Stimulated activated naive CD8-positive, alpha-beta T cell treated with anti-CD3 and anti-CD28 coated beads, Interleukin-15, amount 100 ng/mL, for 72 hours (primary cell): ENCODE results near the gene PPP2R2D.

Source experiments
- ATAC-seq: fragments of 150-1000 bp; cut with Tn5 transposase; 2 replicates; pipeline ENCODE4 v1.10.0; 2021; ENCODE audit warnings: mild to moderate bottlenecking, moderate library complexity
- DNase-seq, 2 donors: peaks; one replicate each; pipeline ENCODE4 v3.0.0; 2021 to 2022
- H3K27ac Mint-ChIP-seq, 2 donors: one replicate each; pipeline ENCODE4 v1.8.0; 2022; ENCODE audit warnings: mild to moderate bottlenecking in 2 of 2, mixed read lengths in 2 of 2, moderate library complexity in 2 of 2
- H3K27me3 Mint-ChIP-seq: one replicate; pipeline ENCODE4 v1.8.0; 2022; ENCODE audit warnings: mixed read lengths
- H3K4me1 Mint-ChIP-seq: one replicate; pipeline ENCODE4 v1.8.0; 2022; ENCODE audit warnings: mild to moderate bottlenecking, mixed read lengths
- H3K4me3 Mint-ChIP-seq, 2 donors: one replicate each; pipeline ENCODE4 v1.8.0; 2022; ENCODE audit warnings: mild to moderate bottlenecking in 2 of 2, mixed read lengths in 2 of 2, moderate library complexity in 1 of 2
- H3K9me3 Mint-ChIP-seq, 2 donors: one replicate each; pipeline ENCODE4 v1.8.0; 2022; ENCODE audit warnings: mixed read lengths in 2 of 2

Gene PPP2R2D

GRCh38 chr10:131921184-131921583 is 20.4 kb downstream of the PPP2R2D start:
- no peak overlapping the region for H3K4me3 Mint-ChIP-seq
- peak overlapping the region in 1 of 2 donors; percentile 37 for H3K27ac Mint-ChIP-seq
- ATAC-seq (no peak), DNase-seq (no peak)
- H3K9me3 Mint-ChIP-seq: peaks cover 6 to 35% of the 10 kb centered on the region in 2 donors
- H3K4me1 Mint-ChIP-seq: peaks cover 71% of the 10 kb centered on the region
- H3K27me3 Mint-ChIP-seq: no peaks in the 10 kb centered on the region

DNA sequence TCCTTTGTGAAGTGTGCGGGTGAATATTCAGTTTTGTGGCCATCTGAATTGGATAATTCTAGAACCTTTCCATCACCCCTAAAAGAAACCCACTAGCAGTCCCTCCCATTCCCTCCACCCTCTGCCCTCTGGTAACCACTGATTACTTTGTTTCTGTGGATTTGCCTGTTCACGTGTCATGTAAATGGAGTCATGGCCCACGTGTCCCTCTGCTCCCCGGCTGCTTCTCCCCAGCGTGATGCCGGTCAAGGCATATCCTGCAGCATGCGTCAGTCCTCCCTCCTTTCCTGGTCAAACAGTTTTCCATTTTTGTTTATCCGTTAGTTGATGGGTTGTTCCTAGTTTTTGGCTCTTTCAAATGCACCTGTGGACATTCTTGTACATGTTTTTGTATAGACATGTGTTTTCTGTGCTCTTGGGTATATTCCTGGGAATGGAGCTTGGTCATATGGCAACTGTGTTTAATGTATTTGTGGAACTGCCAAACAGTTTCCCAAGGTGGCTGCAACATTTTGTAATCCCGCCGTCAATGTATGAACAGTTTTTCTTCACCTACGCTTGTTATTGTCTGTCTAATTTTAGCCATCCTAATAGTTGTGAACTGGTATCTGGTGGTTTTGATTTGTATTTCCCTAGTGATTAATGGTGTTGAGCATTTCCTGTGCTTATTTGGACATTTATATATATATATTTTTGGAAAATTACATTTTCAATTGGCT is 22.4 kb downstream of the PPP2R2D start:
- DNase-seq (no peak), ATAC-seq (no peak)
- Mint-ChIP-seq H3K4me3 (no peak overlapping the region), H3K27ac (no peak overlapping the region), H3K27me3 (no peaks in the 10 kb centered on the region), H3K9me3 (peaks cover 3 to 19% of the 10 kb centered on the region in 2 donors), H3K4me1 (peaks cover 73% of the 10 kb centered on the region)

DNA sequence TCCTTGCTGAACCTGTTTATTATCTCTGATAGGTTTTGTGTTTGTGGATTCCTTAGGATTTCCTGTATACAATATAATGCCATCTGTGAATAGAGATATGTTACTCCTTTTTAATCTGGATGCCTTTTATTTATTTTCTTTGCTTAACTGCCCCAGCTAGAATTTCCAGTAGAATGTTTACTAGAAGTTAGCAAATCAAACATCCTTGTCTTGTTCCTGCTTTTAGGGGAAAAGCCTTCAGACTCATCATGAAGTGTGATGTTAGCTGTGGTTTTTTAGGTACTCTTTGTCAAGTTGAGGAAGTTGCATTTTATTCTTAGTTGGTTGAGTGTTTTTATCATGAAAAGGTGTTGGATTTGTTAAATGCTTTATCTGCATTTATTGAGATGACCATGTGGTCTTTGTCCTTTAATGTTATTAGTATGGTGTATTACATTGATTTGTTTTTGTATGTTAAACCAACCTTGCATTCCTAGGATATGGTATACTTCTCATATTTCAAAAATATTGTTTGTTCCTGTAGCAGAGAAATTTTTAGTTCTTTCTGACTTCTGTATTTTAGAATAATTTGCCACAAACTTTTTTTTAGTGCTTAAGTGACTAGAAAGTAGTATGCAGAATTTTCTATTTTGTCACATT is 24.3 kb downstream of the PPP2R2D start:
- Mint-ChIP-seq H3K27me3 (no peaks in the 10 kb centered on the region), H3K9me3 (no peaks in the 10 kb centered on the region), H3K4me3 (peak overlapping the region in 1 of 2 donors; percentile 4), H3K4me1 (peaks cover 73% of the 10 kb centered on the region), H3K27ac (no peak overlapping the region)
- ATAC-seq (no peak), DNase-seq (no peak)

GRCh38 chr10:131925716-131926115 is 24.9 kb downstream of the PPP2R2D start:
- Mint-ChIP-seq H3K4me1 (peaks cover 73% of the 10 kb centered on the region), H3K27ac (no peak overlapping the region), H3K27me3 (no peaks in the 10 kb centered on the region), H3K9me3 (no peaks in the 10 kb centered on the region), H3K4me3 (no peak overlapping the region)
- ATAC-seq (no peak), DNase-seq (no peak)

- no peak overlapping the region for H3K4me3 Mint-ChIP-seq
- ATAC-seq (no peak), DNase-seq (no peak)
- H3K27me3 Mint-ChIP-seq: no peaks in the 10 kb centered on the region
- H3K27ac Mint-ChIP-seq: no peak overlapping the region
- no peaks in the 10 kb centered on the region for H3K9me3 Mint-ChIP-seq
- peaks cover 73% of the 10 kb centered on the region for H3K4me1 Mint-ChIP-seq
Observed at GRCh38 chr10:131926253-131926652, 25.4 kb downstream of the PPP2R2D start.

GRCh38 chr10:131926743-131927595 is 26.2 kb downstream of the PPP2R2D start:
- Mint-ChIP-seq H3K4me1 (peaks cover 74% of the 10 kb centered on the region), H3K27ac (peak overlapping the region in 1 of 2 donors; percentile 67), H3K27me3 (no peaks in the 10 kb centered on the region), H3K4me3 (peak overlapping the region; percentile 19 to 40), H3K9me3 (no peaks in the 10 kb centered on the region)
- no peak for ATAC-seq
- DNase-seq: no peak

DNA sequence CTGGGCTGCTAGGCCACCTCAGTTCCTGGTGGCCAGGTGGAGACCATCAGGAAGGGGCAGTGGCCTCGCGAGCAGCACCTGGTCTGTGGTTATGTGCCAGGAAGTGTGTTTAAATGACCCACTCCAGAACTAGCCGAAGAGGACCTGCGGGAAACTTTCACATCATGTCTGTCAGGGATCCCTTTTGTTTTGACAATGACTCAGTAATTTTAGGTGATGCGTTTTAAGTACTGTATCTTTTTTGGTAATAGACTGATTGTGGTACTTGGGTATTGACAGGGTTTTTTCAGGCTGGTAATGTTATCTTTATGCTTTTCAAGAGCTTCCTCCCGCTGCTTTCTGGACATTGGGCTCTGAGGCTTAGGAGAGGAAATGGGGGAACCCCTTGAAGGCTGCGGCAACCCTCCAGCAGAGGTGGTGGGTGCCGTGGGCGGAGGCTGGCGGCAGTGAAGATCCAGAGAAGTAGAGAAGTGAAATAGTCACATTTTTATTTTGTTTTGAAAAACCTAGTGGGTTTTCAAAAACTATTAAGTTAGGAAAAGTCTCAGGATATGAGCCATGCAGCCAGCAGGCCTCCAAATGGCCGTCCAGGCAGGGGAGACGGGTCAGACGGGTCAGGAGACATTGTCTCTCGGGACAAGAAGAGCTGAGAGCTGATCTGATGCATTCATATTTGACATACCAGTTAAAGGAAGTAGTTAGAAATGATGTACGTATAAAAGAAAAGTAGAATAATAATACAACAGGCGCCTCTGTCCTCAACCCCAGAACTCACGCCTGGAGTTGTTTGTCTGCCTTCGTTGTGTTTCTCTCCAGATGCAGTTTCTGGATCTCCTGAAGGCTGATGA is 27.7 kb downstream of the PPP2R2D start:
- DNase-seq (peak; percentile 55 to 82), ATAC-seq (peak; percentile 95)
- peak overlapping the region; percentile 71 to 78 for H3K4me3 Mint-ChIP-seq
- H3K27ac Mint-ChIP-seq: peak overlapping the region; percentile 13 to 81
- H3K27me3 Mint-ChIP-seq: no peaks in the 10 kb centered on the region
- no peaks in the 10 kb centered on the region for H3K9me3 Mint-ChIP-seq
- peaks cover 76% of the 10 kb centered on the region for H3K4me1 Mint-ChIP-seq

DNA sequence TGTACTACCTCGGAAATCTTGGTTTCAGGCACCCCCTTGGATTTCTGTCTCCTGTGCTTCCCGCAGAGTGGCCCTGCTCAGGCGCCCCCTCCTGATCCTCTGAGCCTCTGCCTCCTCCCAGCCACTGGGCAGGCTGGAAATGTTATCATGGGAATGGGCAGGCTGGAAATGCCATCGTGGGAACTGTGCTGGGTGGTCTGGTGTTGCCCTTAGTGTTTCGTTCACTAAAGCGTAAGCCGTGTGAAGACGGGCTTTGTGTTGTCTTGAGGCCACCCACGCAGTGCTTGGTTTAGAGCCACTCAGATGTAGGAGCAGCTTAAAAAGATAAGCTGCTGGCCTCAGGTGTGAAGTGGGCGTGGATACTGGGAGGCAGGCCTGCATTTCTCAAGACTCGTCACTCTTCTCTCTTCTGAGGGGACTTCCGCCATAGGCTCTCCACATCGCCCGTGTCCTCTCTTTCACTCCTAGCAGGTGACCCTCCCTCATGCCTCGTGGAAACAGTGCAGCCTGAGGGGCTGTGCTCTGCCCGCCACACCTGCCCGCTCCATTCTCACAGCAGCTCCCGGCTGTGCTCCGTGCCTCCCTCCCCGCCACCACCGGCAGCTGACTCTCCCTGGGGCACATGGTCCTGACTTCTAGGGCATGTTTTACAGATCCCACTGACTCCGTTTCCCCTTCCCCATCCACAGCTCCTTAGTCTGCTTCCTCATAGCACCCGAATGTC is 28.5 kb downstream of the PPP2R2D start:
- Mint-ChIP-seq H3K4me3 (peak overlapping the region; percentile 5 to 43), H3K27me3 (no peaks in the 10 kb centered on the region), H3K27ac (peak overlapping the region in 1 of 2 donors; percentile 13), H3K9me3 (no peaks in the 10 kb centered on the region), H3K4me1 (peaks cover 82% of the 10 kb centered on the region)
- DNase-seq: no peak
- ATAC-seq: peak; percentile 22

DNA sequence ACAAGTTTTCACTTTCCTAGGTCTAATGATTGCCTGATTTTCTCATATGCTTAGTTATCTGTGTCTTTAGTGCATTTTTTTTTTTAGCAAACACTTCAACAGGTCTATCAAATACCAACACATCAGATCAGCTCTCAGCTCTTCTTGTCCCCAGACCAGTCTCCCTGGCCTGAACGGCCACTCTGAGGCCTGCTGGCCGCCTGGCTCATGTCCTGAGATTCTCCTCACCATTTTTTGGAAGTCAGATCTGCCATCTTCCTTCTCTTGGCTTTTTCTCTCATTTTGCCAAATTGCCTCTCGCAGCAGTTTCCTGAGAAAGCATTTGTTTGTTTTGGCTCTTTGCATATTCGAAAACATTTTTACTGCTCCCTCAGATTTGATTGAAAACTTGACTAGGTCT is 29.3 kb downstream of the PPP2R2D start:
- no peak overlapping the region for H3K27ac Mint-ChIP-seq
- ATAC-seq: no peak
- H3K4me3 Mint-ChIP-seq: peak overlapping the region in 1 of 2 donors; percentile 5

DNA sequence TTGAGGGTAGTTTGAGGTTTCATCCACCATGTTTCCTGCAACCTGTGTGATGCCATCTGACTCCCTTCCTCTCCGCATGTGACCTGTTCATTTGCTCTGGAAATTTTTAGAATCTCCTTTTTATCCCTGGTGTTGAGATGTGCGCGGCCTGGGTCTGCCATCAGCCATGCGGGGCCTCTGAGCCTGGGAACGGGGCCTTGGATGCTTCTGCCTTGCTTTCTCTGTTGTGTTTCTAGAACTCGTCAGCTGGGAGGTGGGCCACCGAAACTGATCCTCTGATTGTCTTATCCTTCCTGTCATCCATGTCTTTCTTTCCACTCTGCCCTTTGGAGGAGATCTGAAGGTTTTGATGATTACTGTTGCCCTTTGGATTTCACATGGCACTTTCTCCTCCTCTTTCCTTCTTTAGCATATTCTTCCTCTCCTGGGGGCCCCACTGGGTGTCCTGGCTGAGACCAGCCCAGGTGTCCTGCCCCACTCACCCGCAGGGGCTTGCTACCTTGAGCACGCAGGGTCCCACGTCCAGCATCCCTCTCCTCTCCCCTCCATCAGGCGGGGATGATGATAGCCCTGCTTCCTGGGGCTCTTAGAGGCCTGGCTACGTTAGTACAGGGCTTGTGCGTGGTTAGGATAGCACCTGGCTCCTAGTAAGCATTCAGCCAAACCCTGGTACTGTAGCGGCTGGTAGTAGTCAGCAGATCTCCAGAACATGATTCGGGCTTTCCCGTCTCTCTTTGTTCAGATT is 29.9 kb downstream of the PPP2R2D start:
- no peak for DNase-seq
- no peak for ATAC-seq
- peak overlapping the region in 1 of 2 donors; percentile 89 for H3K27ac Mint-ChIP-seq
- H3K27me3 Mint-ChIP-seq: no peaks in the 10 kb centered on the region
- peaks cover 84% of the 10 kb centered on the region for H3K4me1 Mint-ChIP-seq
- H3K9me3 Mint-ChIP-seq: no peaks in the 10 kb centered on the region
- no peak overlapping the region for H3K4me3 Mint-ChIP-seq

More for the DNA sequence above, 29.3 kb downstream of the PPP2R2D start:
- Mint-ChIP-seq H3K27me3 (no peaks in the 10 kb centered on the region), H3K4me1 (peaks cover 86% of the 10 kb centered on the region), H3K9me3 (no peaks in the 10 kb centered on the region)
- DNase-seq: no peak

- H3K27ac Mint-ChIP-seq: no peak overlapping the region
Observed at GRCh38 chr10:131931981-131932380, 31.2 kb downstream of the PPP2R2D start.

GRCh38 chr10:131933016-131933695 is 32.3 kb downstream of the PPP2R2D start:
- H3K27ac Mint-ChIP-seq: no peak overlapping the region
- DNase-seq (no peak), ATAC-seq (no peak)
- no peaks in the 10 kb centered on the region for H3K27me3 Mint-ChIP-seq
- H3K4me3 Mint-ChIP-seq: no peak overlapping the region
- H3K9me3 Mint-ChIP-seq: no peaks in the 10 kb centered on the region
- peaks cover 64% of the 10 kb centered on the region for H3K4me1 Mint-ChIP-seq

More at GRCh38 chr10:131931981-131932380, 31.2 kb downstream of the PPP2R2D start:
- Mint-ChIP-seq H3K9me3 (no peaks in the 10 kb centered on the region), H3K4me3 (no peak overlapping the region), H3K27me3 (no peaks in the 10 kb centered on the region), H3K4me1 (peaks cover 76% of the 10 kb centered on the region)
- no peak for ATAC-seq
- DNase-seq: no peak

- H3K4me1 Mint-ChIP-seq: peaks cover 59% of the 10 kb centered on the region
Observed at GRCh38 chr10:131933696-131934086, 32.9 kb downstream of the PPP2R2D start.

More at GRCh38 chr10:131933696-131934086, 32.9 kb downstream of the PPP2R2D start:
- no peak for DNase-seq
- no peaks in the 10 kb centered on the region for H3K9me3 Mint-ChIP-seq
- ATAC-seq: no peak
- H3K4me3 Mint-ChIP-seq: no peak overlapping the region
- H3K27me3 Mint-ChIP-seq: no peaks in the 10 kb centered on the region
- H3K27ac Mint-ChIP-seq: no peak overlapping the region
